Stimulated activated CD4-positive, alpha-beta T cell treated with anti-CD3 and anti-CD28 coated beads, Interleukin-2, amount 100 ng/mL, for 24 hours (primary cell): ENCODE data around the gene NLRP3.
A peak's percentile ranks its signal among the peaks of the same experiment; 100 is the strongest.
"Not testable (repeated sequence)": the region's sequence is repeated elsewhere in the genome, so short reads cannot be mapped to it uniquely, and the experiment has no call there.

Source experiments
- DNase-seq, 2 donors: peaks; one replicate each; pipeline ENCODE4 v3.0.0-alpha.2; 2020

Gene NLRP3

DNA sequence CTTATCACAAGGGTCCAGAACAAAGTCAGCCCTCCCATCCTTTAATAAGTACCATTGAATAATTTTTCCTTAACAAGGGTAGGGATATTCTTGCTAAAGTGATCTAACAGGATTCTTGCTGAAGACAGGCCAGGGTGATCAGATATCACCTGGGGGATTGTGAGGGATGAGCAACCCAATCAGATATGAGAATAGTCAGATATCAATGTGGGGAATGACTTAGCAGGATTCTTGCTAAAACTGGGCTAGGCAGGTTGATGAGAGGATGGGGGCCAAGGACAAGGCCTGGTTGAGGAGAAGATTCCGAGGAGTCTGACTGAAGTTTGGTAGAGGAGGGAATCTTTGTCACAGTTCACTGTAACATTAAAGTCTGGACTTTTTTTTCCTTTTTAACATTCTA is 23.9 kb upstream of the NLRP3 start:
- DNase-seq, result no peak

DNA sequence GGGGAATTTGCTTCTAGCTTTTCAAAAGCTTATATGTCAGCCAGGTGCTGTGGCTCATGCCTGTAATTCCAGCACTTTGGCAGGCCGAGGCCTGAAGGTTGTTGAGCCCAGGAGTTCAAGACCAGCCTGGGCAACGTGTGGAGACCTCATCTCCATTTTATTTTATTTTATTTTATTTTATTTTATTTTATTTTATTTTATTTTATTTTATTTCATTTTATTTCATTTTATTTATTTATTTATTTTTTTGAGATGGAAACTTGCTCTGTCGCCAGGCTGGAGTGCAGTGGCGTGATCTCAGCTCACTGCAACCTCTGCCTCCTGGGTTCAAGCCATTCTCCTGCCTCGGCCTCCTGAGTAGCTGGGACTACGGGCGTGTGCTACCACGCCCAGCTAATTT is 20.9 kb upstream of the NLRP3 start:
- DNase-seq, result not testable (repeated sequence)

GRCh38 chr1:247400685-247401084 is 15.3 kb upstream of the NLRP3 start:
- no peak for DNase-seq

- no peak for DNase-seq
Measured at GRCh38 chr1:247401310-247402119, 14.5 kb upstream of the NLRP3 start.

DNA sequence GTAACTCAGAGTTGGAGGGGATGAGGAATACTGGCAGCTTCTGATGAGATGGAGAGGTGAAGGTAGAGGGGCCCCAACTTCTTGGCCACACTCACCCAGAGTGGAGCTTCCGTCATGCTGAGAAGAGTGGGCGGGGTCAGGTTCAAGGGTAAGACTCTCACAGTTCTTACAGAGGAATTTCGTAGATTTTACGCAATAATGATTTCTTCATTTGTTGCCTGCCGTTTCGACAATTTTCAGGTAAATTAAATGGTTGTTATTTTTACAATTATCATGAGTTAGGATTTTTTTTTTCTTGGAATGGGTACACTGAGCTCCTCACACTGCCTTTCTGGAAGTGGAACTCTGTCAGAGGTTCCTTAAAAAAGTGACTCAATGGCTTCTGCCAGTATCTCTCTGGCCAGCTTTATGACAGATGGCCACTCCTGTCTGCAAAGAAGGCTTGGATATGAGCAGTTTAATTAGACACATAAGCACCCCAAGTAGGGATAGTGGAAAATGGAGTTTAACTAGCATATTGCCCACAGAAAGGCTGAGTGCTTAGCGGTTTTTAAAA is 13.8 kb upstream of the NLRP3 start:
- no peak for DNase-seq

DNA sequence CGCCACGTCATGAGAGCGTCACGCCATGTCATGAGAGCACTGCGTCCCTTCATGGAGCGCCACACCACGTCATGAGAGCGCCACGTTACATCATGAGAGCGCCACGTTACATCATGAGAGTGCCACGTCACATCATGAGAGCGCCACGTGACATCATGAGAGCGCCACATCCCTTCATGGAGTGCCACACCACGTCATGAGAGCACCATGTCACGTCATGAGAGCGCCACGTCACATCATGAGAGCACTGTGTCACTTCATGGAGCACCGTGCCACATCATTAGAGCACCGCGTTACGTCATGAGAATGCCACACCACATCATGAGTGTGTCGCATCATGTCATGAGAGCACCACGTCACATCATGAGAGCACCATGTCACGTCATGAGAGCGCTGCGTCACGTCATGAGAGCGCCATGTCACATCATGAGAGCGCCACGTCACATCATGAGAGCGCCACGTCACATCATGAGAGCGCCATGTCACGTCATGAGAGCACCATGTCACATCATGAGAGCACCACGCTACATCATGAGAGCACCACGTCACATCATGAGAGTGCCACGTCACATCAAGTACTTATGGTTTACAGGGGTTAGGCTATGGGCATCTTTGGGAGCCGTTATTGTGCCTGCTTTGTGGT is 9.8 kb upstream of the NLRP3 start:
- DNase-seq, result no peak

GRCh38 chr1:247407180-247407616 is 8.8 kb upstream of the NLRP3 start:
- peak; percentile 59 to 75 for DNase-seq

GRCh38 chr1:247408100-247408499 is 7.9 kb upstream of the NLRP3 start:
- peak in 1 of 2 donors; percentile 19 for DNase-seq

GRCh38 chr1:247409869-247410544 is 6.0 kb upstream of the NLRP3 start:
- peak; percentile 58 to 59 for DNase-seq

DNA sequence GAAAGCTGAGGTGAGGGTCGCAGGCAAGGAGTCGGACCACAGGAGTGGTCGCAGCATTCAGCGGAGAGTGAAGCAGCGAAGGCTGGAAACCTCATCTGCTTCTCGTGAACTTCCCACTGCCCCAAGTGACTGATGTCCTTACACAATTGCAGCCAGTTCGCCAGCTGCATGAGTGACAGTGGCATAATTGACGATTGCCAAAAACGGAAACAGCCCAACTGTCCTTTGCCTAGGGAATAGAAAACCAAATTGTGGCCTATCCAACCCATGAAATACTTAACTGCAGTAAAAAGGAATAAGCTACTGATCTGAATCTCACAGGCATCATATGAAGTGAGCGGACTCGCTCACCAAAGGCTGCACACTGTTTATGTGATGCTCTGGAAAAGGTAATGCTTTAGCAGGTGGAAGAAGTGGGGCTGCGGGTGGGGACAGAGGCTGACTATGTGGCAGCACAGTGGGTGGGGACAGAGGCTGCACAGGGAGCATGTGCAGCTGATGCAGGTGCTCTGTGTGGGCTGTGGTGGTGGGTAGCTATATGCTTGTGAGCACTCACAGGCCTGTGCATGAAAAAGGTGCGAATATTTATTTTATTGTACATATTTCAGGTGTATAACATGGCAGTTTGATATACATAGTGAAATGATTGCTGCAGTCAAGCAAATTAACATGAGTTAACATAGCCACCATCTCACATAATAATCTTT is 4.2 kb upstream of the NLRP3 start:
- DNase-seq, result no peak

GRCh38 chr1:247417831-247418230 is 1.9 kb downstream of the NLRP3 start:
- DNase-seq, result no peak

- DNase-seq, result no peak
Measured at GRCh38 chr1:247419336-247419735, 3.4 kb downstream of the NLRP3 start.

GRCh38 chr1:247421074-247421473 is 5.1 kb downstream of the NLRP3 start:
- peak; percentile 42 to 45 for DNase-seq

GRCh38 chr1:247429496-247429895 is 13.5 kb downstream of the NLRP3 start:
- DNase-seq, result no peak

DNA sequence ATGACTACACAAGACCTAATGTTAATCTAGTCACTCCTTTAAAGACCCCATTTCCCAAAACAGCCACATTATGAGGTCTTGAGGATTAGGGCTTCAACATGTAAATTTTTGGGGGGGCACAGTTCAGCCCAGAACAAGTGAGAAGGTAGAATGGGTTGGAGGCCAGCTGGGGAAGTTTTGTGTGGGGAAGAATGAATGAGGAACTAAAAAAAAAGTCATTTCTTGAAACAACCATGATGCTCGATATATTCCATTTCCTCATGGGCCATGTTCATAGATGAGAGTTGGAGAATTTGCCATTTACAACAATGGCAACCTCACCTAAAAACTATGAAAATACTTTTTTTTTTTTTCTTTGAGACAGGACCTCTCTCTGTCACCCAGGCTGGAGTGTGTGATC is 14.5 kb downstream of the NLRP3 start:
- DNase-seq, result no peak

DNA sequence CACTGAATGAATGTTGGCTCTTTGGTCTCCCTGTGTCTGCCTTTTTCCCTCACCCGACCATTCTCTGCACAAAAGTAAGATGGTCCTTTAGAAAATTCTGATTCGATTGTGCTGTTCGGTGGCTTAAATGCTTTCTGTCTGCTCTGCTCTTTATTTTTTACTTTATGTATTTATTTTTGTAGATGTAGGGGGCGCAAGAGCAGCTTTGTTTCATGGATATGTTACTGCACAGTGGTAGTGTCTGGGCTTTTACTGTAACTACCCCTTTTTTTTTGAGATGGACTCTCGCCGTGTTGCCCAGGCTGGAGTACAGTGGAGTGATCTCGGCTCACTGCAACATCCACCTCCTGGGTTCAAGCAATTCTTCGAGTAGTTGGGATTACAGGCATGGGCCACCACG is 15.7 kb downstream of the NLRP3 start:
- DNase-seq, result no peak

DNA sequence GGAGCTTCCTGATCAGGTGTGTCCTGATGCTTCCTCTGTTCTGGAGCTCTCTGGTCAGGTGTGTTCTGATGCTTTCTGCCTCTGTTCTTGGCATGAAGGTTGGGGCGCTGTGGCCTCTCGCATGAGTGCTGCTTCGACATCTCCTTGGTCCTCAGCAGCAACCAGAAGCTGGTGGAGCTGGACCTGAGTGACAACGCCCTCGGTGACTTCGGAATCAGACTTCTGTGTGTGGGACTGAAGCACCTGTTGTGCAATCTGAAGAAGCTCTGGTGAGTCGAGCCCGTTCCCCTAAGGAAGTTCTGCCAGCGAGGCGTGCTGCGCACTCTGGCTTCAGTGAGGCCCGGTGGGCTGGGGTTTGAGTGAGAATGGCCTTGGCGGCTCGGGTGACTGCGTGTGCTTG is 18.0 kb downstream of the NLRP3 start:
- DNase-seq, result no peak

GRCh38 chr1:247435030-247435758 is 19.2 kb downstream of the NLRP3 start:
- no peak for DNase-seq

- no peak for DNase-seq
Measured at GRCh38 chr1:247435759-247436147, 19.8 kb downstream of the NLRP3 start.

DNA sequence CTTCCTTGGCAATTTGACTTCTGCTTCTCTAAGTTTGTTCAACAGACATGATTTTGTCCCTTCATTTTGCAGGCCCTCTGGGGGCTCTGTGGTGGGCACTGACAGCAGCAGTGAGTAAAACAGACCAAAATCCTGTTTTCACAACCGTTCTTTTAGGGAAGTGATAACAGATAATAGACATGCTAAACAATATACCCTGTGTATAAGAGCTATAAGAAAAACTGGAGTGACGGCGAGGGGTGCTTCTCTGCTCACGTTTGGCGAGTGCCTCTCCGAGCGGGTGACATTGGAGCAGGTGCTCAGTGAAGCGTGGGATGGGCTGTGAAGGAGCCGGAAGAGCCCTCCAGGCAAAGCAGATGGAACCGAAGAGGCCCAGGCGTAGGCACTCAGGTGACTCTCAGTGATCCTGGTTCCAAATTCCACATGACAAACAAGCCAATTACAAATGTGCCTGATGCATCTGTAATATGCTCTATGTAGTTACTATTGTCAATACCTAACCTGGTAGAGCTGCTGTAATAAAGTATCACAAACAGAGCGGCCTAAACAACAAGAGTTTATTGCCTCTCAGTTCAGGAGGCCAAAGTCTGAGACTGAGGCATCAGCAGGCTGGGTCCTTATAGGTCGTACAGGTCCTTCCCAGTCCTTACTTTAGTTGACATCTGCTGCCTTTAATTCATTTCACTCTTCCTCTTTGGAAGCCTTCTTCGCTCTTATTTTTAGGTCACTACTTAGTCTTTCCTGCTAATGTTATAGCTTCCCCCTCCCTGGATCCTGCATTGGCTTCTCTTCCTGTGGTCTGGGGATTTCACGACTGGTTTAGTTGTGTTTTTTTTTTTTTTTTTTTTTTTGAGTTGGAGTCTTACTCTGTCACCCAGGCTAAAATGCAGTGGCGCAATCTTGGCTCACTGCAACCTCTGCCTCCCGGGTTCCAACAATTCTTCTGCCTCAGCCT is 21.9 kb downstream of the NLRP3 start:
- no peak for DNase-seq

DNA sequence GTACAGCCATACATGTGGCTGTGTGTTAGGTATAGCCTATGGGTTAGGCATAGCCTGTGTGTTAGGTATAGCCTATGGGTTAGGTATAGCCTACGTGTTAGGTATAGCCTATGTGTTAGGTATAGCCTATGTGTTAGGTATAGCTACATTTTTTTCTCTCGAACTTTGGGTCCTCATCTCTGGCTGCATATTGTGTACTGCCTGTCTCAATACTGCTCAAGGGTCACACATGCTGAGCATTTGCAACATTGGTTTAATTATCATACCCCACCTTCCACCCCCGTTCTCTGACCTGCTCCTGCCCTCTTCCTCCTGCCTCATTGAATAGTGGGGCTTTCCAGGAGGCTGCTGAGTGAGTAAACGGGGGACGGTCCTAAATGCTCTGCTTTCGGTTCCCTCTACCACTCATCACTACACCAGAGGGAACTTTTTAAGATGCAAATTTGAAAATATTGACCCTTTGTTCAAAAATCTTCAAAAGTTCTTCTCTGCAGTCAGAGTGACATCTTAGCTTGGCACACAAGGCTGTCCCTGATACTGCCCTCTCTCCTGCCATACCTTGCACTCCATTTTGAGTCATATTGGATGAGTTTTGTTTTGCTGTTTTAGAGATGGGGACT is 24.1 kb downstream of the NLRP3 start:
- DNase-seq, result no peak
